ENCODE data around the gene PAPOLB. TPM values are rescaled to one million over a fixed set of nuclear protein-coding genes. Genes with fewer than 3 reads are reported as not detected.

The PAPOLB gene
- total and polyA plus RNA-seq, 2 donors (not counting 3 experiments of a cell fraction or from before 2014, with no cell fraction given) = 0.07 TPM; not detected in 1

DNA sequence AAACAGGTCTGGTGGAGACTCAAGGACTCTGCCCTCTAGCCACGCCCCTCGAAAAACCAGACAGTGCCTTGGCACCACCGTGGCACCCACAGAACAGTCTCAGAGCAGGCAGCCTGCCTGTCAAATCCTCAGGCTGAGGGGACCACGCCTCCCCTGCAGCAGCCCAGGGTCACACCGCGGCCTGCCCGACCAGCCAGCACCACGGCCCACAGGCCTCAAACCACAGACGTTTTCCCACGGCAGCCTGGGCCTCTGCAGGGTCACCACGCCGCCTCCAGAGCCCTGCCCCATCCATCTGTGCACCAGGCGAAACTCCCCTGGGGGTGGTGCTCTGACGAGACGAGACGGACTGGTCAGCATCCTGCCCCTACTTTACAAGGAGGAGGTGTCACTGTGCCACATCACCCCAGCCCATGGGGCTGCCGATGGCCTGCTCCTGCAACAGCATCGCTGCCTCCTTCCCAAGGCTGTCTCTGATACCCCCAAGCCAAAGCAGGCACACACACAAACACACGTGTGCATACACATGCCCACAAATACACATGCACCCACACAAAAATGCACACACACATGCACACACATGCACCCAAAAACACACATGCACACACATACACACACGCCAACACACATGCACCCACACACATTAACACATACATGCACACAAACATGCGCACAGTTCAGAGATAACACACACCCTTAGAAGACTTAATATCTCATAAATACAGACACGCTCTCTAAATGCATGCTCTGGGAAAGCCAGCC lies 24.6 kb downstream of the PAPOLB start:
- no peaks in the 10 kb centered on the region for H3K4me1 ChIP-seq (ENCODE audit: control insufficient read depth, extremely low read depth, insufficient read depth, low read length)
- H3K27ac ChIP-seq (ENCODE audit: insufficient read depth, low read depth, low read length) = no peak overlapping the region
- H3K4me3 ChIP-seq (replicated peaks in 1 of 3; ENCODE audit: insufficient read depth in 1 of 3, low read depth in 1 of 3, low read length in 3 of 3) = no peak overlapping the region
- no peaks in the 10 kb centered on the region for H3K36me3 ChIP-seq (ENCODE audit: control insufficient read depth in 2 of 2, extremely low read depth in 1 of 2, insufficient read depth in 2 of 2, low read length in 2 of 2)
- intact Hi-C loops (cut with micrococcal nuclease) (no loop called here), dilution Hi-C loops (cut with MboI; ENCODE audit: extremely low pct_ligation_motif_present, low sequenced_read_pairs) (no loop called here)
- no peaks in the 10 kb centered on the region for H3K27me3 ChIP-seq (ENCODE audit: control insufficient read depth in 2 of 2, insufficient read depth in 2 of 2, low read length in 2 of 2)
- no peaks in the 10 kb centered on the region for H3K9me3 ChIP-seq (replicated peaks; ENCODE audit: control insufficient read depth, insufficient read depth, low read length)
- no peak overlapping the region for H3K4me2 ChIP-seq (ENCODE audit: insufficient read depth, low read length)
- H3K9me1 ChIP-seq (replicated peaks; ENCODE audit: control insufficient read depth, extremely low read depth, insufficient read depth, low read length) = no peaks in the 10 kb centered on the region
- ChIA-PET POLR2A (no interaction called here), CTCF (no interaction called here)
- TF ChIP-seq POLR2A (IDR thresholded peaks at IDR 0.05; ENCODE audit: low read depth, low read length) (no peak), MYC (IDR thresholded peaks at IDR 0.05; ENCODE audit: low read depth, low read length) (no peak), JUN (IDR thresholded peaks at IDR 0.05; ENCODE audit: borderline replicate concordance, insufficient read depth, insufficient read length, low read depth) (no peak), GATA2 (IDR thresholded peaks at IDR 0.05; ENCODE audit: insufficient read depth, insufficient read length, low read depth, low read length) (no peak), FOS (IDR thresholded peaks at IDR 0.05; ENCODE audit: borderline replicate concordance, insufficient read depth, low read length) (no peak), EZH2 (IDR thresholded peaks at IDR 0.05; ENCODE audit: borderline replicate concordance, low read depth, low read length, severe bottlenecking) (no peak), POLR2AphosphoS5 (IDR thresholded peaks at IDR 0.05; ENCODE audit: insufficient read depth, low read depth, low read length) (no peak)
- TF ChIP-seq, protein P1, sequence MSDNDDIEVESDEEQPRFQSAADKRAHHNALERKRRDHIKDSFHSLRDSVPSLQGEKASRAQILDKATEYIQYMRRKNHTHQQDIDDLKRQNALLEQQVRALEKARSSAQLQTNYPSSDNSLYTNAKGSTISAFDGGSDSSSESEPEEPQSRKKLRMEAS (IDR thresholded peaks at IDR 0.05; ENCODE audit: insufficient read depth, insufficient read length) = no peak
- TF ChIP-seq, protein P2, sequence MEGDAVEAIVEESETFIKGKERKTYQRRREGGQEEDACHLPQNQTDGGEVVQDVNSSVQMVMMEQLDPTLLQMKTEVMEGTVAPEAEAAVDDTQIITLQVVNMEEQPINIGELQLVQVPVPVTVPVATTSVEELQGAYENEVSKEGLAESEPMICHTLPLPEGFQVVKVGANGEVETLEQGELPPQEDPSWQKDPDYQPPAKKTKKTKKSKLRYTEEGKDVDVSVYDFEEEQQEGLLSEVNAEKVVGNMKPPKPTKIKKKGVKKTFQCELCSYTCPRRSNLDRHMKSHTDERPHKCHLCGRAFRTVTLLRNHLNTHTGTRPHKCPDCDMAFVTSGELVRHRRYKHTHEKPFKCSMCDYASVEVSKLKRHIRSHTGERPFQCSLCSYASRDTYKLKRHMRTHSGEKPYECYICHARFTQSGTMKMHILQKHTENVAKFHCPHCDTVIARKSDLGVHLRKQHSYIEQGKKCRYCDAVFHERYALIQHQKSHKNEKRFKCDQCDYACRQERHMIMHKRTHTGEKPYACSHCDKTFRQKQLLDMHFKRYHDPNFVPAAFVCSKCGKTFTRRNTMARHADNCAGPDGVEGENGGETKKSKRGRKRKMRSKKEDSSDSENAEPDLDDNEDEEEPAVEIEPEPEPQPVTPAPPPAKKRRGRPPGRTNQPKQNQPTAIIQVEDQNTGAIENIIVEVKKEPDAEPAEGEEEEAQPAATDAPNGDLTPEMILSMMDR (IDR thresholded peaks at IDR 0.05; ENCODE audit: extremely low read depth in 1 of 2, insufficient read depth in 1 of 2, low read depth in 1 of 2, low read length in 2 of 2) = no peak
- no peaks in the 10 kb centered on the region for H3K79me2 ChIP-seq (ENCODE audit: control insufficient read depth, insufficient read depth, low read length)
- no peak for FAIRE-seq
- H2AFZ ChIP-seq (ENCODE audit: low read depth, low read length) = no peak overlapping the region
- DNase-seq (ENCODE audit: low read depth, low spot score) = no peak
- no peak overlapping the region for H3K9ac ChIP-seq (replicated peaks; ENCODE audit: extremely low read depth, insufficient read depth, low read length)
- BruUV-seq (replicated peaks) = no TSS peak
- no peaks in the 10 kb centered on the region for H4K20me1 ChIP-seq (replicated peaks; ENCODE audit: control insufficient read depth, extremely low read depth, insufficient read depth, low read length)
